Heart left ventricle (tissue), 13 donors: ENCODE data around the gene CMKLR1.

Source experiments
- CTCF ChIP-seq, 12 donors: fragments of 200-600 bp; sonication (generic) in 4 of 12; IDR thresholded peaks; one replicate each; pipeline versions ENCODE4 v1.5.0 to v1.8.0; 2018 to 2022; ENCODE audit warnings: antibody characterized with exemption in 12 of 12, mild to moderate bottlenecking in 5 of 12
- POLR2A ChIP-seq, 2 donors: fragments of 450-650 bp; IDR thresholded peaks; one replicate each; pipeline ENCODE4 v1.6.1; 2017; ENCODE audit warnings: antibody characterized with exemption in 2 of 2, mild to moderate bottlenecking in 2 of 2, moderate library complexity in 2 of 2
- donor health status: ischemic (EF 13 %, LVEDD 7.1; RV severe dilation, severe dysfunction).
- donor health status: DM: no; HTN: yes; CAD: no.
- donor health status: DM: no; HTN: no; CAD: no.
- donor health status: ischemic (EF 25% LVEDD 6.9; RV normal size, moderate dysfunction).
- donor health status: ischemic (EF 25% LVEDD 5.7; RV mildly dilated, moderate dysfunction).
- donor health status: ischemic (EF 35%, LVEDD 5.7; RV mildly dilated, moderate dysfunction).
- donor health status: nonischemic (EF 11% LVEDD 7.7; RV severe dilation, severe dysfunction).
- donor health status: DM: yes; HTN: yes; CAD: no.
- donor health status: PGD.
- donor health status: ischemic (EF 29% LVEDD 5.4; RV normal size, mild dysfunction).
- donor health status: nonischemic (EF 23%, LVEDD 6.1; RV moderate dilation, normal function).

- TF ChIP-seq CTCF (IDR thresholded peaks at IDR 0.05) (no peak), POLR2A (IDR thresholded peaks at IDR 0.05) (no peak)
Observed at GRCh38 chr12:108370415-108370814, 31.3 kb upstream of the CMKLR1 start.
